Upper lobe of left lung (tissue), 6 donors: ENCODE measurements around the gene ACADL. TPM values are rescaled to one million over a fixed set of nuclear protein-coding genes. Genes with fewer than 3 reads are reported as not detected.

ENCODE experiments used
- ATAC-seq, 2 donors: fragments of 200-7000 bp; cut with Tn5 transposase; one replicate each; pipeline ENCODE4 v1.9.1; 2022; ENCODE audit warnings: mild to moderate bottlenecking in 2 of 2, moderate library complexity in 2 of 2; ENCODE audit not compliant: low FRiP score in 2 of 2
- DNase-seq, 2 donors: peaks; one replicate each; pipeline ENCODE4 v3.0.0-alpha.2; 2019 to 2020
- H3K27ac ChIP-seq, 4 donors: fragments of 200-600 bp; sonication (generic); one replicate each; pipeline ENCODE4 v1.5.1; 2016 to 2019
- H3K27me3 ChIP-seq, 4 donors: fragments of 200-600 bp; sonication (generic); one replicate each; pipeline ENCODE4 v1.5.1; 2017 to 2019
- H3K36me3 ChIP-seq, 4 donors: fragments of 200-600 bp; sonication (generic); one replicate each; pipeline ENCODE4 v1.5.1; 2016 to 2019
- H3K4me1 ChIP-seq, 4 donors: fragments of 200-600 bp; sonication (generic); one replicate each; pipeline ENCODE4 v1.5.1; 2018 to 2019
- H3K4me3 ChIP-seq, 4 donors: fragments of 200-600 bp; sonication (generic); one replicate each; pipeline ENCODE4 v1.5.1; 2017 to 2019; ENCODE audit warnings: mild to moderate bottlenecking in 2 of 4, moderate library complexity in 1 of 4
- H3K9me3 ChIP-seq, 4 donors: fragments of 200-600 bp; sonication (generic); one replicate each; pipeline ENCODE4 v1.5.1; 2018 to 2019
- EP300 ChIP-seq, 4 donors: sonication (generic); formaldehyde crosslinking; IDR thresholded peaks; one replicate each; pipeline ENCODE4 v1.5.1; 2017; ENCODE audit warnings: antibody characterized with exemption in 4 of 4, control low read depth in 2 of 4
- POLR2A ChIP-seq, 4 donors: fragments of 450-650 bp; IDR thresholded peaks; one replicate each; pipeline ENCODE4 v1.5.1; 2016 to 2017; ENCODE audit warnings: antibody characterized with exemption in 4 of 4, mild to moderate bottlenecking in 2 of 4
- POLR2AphosphoS5 ChIP-seq, 2 donors: sonication (generic); formaldehyde crosslinking; IDR thresholded peaks; one replicate each; pipeline ENCODE4 v1.5.1; 2017; ENCODE audit warnings: antibody characterized with exemption in 2 of 2
- WGBS, 2 donors: methylation state at CpG; one replicate each; pipeline ENCODE4 v1.1.5; 2017 to 2018; 5-methylcytosine and 5-hydroxymethylcytosine counted together
- total RNA-seq, 6 donors: library from RNA; depleted of rRNA in 4 of 6; stranded (reverse); fragments of >200 nt in 4 of 6; gene quantifications; one replicate each; pipeline versions ENCODE4 v1.1.0 to v1.2.1, GENCODE V29; 2016 to 2021
- TF ChIP-seq, protein P1 (sequence below), 6 experiments: fragments of 450-650 bp in 4 of 6; fragments of 200-600 bp in 2 of 6; sonication (generic) in 2 of 6; IDR thresholded peaks; one replicate each; pipeline ENCODE4 v1.5.1; 2016 to 2019; ENCODE audit warnings: antibody characterized with exemption in 6 of 6
- donor health status: DM: no; HTN: no; CAD: no; lungs with moderate emphysema.
- donor health status: DM: no; HTN: yes; CAD: no; lungs with severe emphysema.

Gene ACADL
- total RNA-seq, 6 donors from 2014 or later, result 20.1 to 131 (median 55.2) TPM

DNA sequence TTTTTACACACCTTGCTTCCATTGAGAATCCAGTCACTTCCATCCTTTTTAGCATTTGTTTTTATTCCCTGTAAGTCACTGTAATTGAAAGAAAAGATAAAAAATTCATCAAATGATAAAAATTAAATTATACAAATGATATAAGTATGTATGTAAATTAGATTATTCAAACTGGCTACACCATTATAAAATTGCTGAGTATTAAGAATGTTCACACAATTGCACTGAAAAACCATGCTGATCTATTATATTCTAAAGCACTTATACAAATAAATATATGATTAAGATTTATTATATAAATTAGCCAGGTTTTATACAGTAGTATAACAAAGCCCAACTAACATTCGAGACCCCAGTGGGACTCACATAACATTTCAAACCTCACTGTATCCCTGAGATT lies 15.1 kb downstream of the ACADL start:
- Histone ChIP-seq H3K4me3 (no peak overlapping the region), H3K27me3 (no peaks in the 10 kb centered on the region), H3K4me1 (no peaks in the 10 kb centered on the region), H3K27ac (no peak overlapping the region), H3K36me3 (no peaks in the 10 kb centered on the region), H3K9me3 (no peaks in the 10 kb centered on the region)
- TF ChIP-seq, protein P1, sequence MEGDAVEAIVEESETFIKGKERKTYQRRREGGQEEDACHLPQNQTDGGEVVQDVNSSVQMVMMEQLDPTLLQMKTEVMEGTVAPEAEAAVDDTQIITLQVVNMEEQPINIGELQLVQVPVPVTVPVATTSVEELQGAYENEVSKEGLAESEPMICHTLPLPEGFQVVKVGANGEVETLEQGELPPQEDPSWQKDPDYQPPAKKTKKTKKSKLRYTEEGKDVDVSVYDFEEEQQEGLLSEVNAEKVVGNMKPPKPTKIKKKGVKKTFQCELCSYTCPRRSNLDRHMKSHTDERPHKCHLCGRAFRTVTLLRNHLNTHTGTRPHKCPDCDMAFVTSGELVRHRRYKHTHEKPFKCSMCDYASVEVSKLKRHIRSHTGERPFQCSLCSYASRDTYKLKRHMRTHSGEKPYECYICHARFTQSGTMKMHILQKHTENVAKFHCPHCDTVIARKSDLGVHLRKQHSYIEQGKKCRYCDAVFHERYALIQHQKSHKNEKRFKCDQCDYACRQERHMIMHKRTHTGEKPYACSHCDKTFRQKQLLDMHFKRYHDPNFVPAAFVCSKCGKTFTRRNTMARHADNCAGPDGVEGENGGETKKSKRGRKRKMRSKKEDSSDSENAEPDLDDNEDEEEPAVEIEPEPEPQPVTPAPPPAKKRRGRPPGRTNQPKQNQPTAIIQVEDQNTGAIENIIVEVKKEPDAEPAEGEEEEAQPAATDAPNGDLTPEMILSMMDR (IDR thresholded peaks at IDR 0.05), result no peak
- TF ChIP-seq POLR2A (IDR thresholded peaks at IDR 0.05) (no peak), EP300 (IDR thresholded peaks at IDR 0.05) (no peak), POLR2AphosphoS5 (IDR thresholded peaks at IDR 0.05) (no peak)
- ATAC-seq, result no peak
- WGBS, 2 donors, result 89 to 97% methylated on average over 1 of the region's 1 CpG
- DNase-seq, result no peak

DNA sequence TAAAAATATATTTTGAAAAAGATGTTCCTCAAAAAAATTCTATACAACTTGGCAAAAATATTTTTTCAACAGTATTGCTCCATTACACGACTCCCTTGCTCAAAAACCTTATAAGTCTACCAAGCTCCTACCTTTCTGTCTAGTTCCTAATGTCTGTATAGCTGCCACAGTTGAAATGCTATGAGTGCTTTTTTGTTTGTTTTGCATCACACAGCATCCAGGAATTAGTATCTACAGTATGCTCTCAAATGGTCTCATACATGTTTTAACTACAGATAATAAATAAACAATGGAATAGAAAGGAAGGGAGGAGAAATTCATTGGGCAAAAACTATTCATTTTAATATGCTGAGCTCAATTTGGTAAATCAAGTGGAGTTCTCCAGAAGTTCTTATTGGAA lies 17.3 kb downstream of the ACADL start:
- no peaks in the 10 kb centered on the region for H3K27me3 ChIP-seq
- ATAC-seq (no peak), DNase-seq (no peak)
- H3K36me3 ChIP-seq, result no peaks in the 10 kb centered on the region
- 73 to 77% methylated on average over 1 of the region's 1 CpG for WGBS, 2 donors
- no peak overlapping the region for H3K4me3 ChIP-seq
- H3K9me3 ChIP-seq, result no peaks in the 10 kb centered on the region
- no peak overlapping the region for H3K27ac ChIP-seq
- TF ChIP-seq POLR2AphosphoS5 (IDR thresholded peaks at IDR 0.05) (no peak), POLR2A (IDR thresholded peaks at IDR 0.05) (no peak), EP300 (IDR thresholded peaks at IDR 0.05) (no peak)
- TF ChIP-seq, protein P1 (IDR thresholded peaks at IDR 0.05), result no peak
- H3K4me1 ChIP-seq, result peaks cover 0 to 7% (median 0%) of the 10 kb centered on the region in 4 donors

DNA sequence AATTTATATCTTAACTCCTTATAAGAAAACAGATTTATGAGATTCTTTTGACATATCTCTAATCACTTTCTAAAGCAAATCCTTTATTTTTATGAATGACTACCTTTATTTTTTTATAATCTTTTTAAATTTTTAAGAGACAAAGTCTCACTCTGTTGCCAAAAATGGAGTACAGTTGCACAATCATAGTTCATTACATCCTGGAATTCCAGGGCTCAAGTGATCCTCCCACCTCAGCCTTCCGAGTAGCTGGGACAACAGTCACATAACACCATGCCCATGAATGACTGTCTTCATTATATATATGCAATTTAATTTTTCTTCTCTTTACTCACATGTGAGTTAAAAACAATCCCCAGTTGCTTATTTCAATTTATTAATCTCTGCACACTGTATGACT lies 21.7 kb downstream of the ACADL start:
- no peak for TF ChIP-seq POLR2AphosphoS5 (IDR thresholded peaks at IDR 0.05)
- no peak for TF ChIP-seq EP300 (IDR thresholded peaks at IDR 0.05)
- no peak for TF ChIP-seq POLR2A (IDR thresholded peaks at IDR 0.05)
- TF ChIP-seq, protein P1 (IDR thresholded peaks at IDR 0.05), result no peak
- ATAC-seq, result no peak
- WGBS, 2 donors, result 50 to 56% methylated on average over 1 of the region's 1 CpG

DNA sequence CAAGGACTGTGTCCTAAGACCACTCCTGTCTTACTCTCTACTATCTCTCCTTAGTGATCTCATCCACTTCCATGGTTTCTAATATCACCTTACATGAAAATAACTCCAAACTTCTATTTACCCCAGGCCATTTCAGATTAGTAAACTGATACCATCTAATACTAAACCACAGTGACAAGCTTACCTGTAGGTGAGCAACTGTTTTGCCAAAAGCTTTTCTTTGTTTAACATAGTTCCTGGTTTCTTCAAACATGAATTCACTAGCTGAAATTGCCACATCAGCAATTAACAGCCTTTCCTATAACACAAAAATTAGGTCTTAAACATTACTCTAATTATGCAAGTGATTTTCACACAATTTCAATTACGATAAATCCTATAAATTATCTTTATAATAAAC lies 22.1 kb downstream of the ACADL start:
- peaks cover 0 to 9% (median 7%) of the 10 kb centered on the region in 4 donors for H3K4me1 ChIP-seq
- no peaks in the 10 kb centered on the region for H3K27me3 ChIP-seq
- H3K4me3 ChIP-seq, result no peak overlapping the region
- no peaks in the 10 kb centered on the region for H3K9me3 ChIP-seq
- H3K27ac ChIP-seq, result no peak overlapping the region
- 80 to 90% methylated on average over 1 of the region's 1 CpG for WGBS, 2 donors
- no peak for DNase-seq
- no peak for ATAC-seq
- TF ChIP-seq, protein P1 (IDR thresholded peaks at IDR 0.05), result no peak
- TF ChIP-seq EP300 (IDR thresholded peaks at IDR 0.05) (no peak), POLR2AphosphoS5 (IDR thresholded peaks at IDR 0.05) (no peak), POLR2A (IDR thresholded peaks at IDR 0.05) (no peak)
- no peaks in the 10 kb centered on the region for H3K36me3 ChIP-seq

More for the DNA sequence above, 21.7 kb downstream of the ACADL start:
- Histone ChIP-seq H3K27me3 (no peaks in the 10 kb centered on the region), H3K4me1 (peaks cover 0 to 9% (median 5%) of the 10 kb centered on the region in 4 donors), H3K27ac (no peak overlapping the region), H3K4me3 (no peak overlapping the region), H3K9me3 (no peaks in the 10 kb centered on the region), H3K36me3 (no peaks in the 10 kb centered on the region)
- DNase-seq, result peak in 1 of 2 donors; percentile 34

DNA sequence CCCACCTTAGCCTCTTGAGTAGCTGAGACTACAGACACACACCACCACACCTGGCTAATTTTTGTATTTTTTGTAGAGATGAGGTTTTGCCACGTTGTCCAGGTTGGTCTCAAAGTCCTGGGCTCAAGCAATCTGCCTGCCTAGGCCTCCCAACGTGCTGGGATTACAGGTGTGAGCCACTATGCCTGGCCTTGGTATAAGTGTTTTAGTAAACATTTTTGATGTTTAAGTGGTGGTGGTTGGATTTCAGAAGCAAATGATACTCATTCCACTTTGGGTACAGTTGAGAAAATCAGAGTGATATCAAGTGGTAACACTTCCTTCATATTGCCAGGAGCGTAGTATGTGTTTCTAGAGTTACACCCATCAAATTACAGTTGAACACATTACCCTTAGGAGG lies 25.4 kb downstream of the ACADL start:
- no peaks in the 10 kb centered on the region for H3K27me3 ChIP-seq
- H3K4me1 ChIP-seq, result peaks cover 0 to 14% (median 12%) of the 10 kb centered on the region in 4 donors
- DNase-seq (peak in 1 of 2 donors; percentile 49), ATAC-seq (peak in 1 of 2 donors; percentile 69)
- no peak overlapping the region for H3K4me3 ChIP-seq
- H3K36me3 ChIP-seq, result no peaks in the 10 kb centered on the region
- TF ChIP-seq, protein P1 (IDR thresholded peaks at IDR 0.05), result no peak
- TF ChIP-seq POLR2AphosphoS5 (IDR thresholded peaks at IDR 0.05), result no peak
- no peak for TF ChIP-seq EP300 (IDR thresholded peaks at IDR 0.05)
- no peak for TF ChIP-seq POLR2A (IDR thresholded peaks at IDR 0.05)
- no peaks in the 10 kb centered on the region for H3K9me3 ChIP-seq
- H3K27ac ChIP-seq, result no peak overlapping the region
- 64% methylated on average over 3 of the region's 3 CpGs for WGBS, 2 donors
